IMR-90 (cell line): ENCODE results near the gene KRT80. TPM values are rescaled to one million over a fixed set of nuclear protein-coding genes. Genes with fewer than 3 reads are reported as not detected.

Experiments used
- ATAC-seq: fragments of 200-7000 bp; cut with Tn5 transposase; 2 replicates; pipeline ENCODE4 v1.9.1; 2020; ENCODE audit warnings: low read depth, mild to moderate bottlenecking, moderate library complexity
- BruUV-seq: library from RNA; stranded (reverse); fragments of 400-500 nt; replicated peaks from 2 replicates; lab custom pipeline; 2021; lab: Mats Ljungman, UMichigan
- CTCF ChIA-PET: fragments of 300-600 bp; formaldehyde crosslinking; extraction: SDS; loops from one replicate; lab custom pipeline; 2021; ENCODE audit warnings: antibody characterized with exemption; lab: Yijun Ruan, JAX
- POLR2A ChIA-PET: fragments of 300-600 bp; sonication (Branson Sonifier 250); formaldehyde crosslinking; loops from one replicate; lab custom pipeline; 2022; ENCODE audit warnings: antibody characterized with exemption; ENCODE audit not compliant: unreplicated experiment; lab: Charles Lee
- DNase-seq: peaks from one replicate; pipeline ENCODE4 v3.0.0; 2013
- H2AFZ ChIP-seq: replicated peaks from 2 replicates; pipeline ENCODE3; 2013; ENCODE audit warnings: low read length, mild to moderate bottlenecking; ENCODE audit not compliant: poor library complexity
- H2AK5ac ChIP-seq: 2 replicates; pipeline ENCODE4 v1.6.1; 2013; ENCODE audit warnings: low read depth, low read length, inconsistent platforms
- H2AK9ac ChIP-seq: replicated peaks from 2 replicates; pipeline ENCODE3; 2013; ENCODE audit warnings: mild to moderate bottlenecking, low read depth, low read length, moderate library complexity; ENCODE audit not compliant: poor library complexity
- H2BK120ac ChIP-seq: 2 replicates; pipeline ENCODE4 v1.6.1; 2013; ENCODE audit warnings: low read depth, low read length, inconsistent platforms
- H2BK15ac ChIP-seq: 3 replicates; pipeline ENCODE4 v1.6.1; 2013; ENCODE audit warnings: low read depth, low read length, inconsistent platforms
- H2BK20ac ChIP-seq: 2 replicates; pipeline ENCODE4 v1.6.1; 2013; ENCODE audit warnings: low read depth, mild to moderate bottlenecking, inconsistent platforms, low read length, moderate library complexity
- H2BK5ac ChIP-seq: 2 replicates; pipeline ENCODE4 v1.6.1; 2013; ENCODE audit warnings: mild to moderate bottlenecking, low read depth, low read length, inconsistent platforms; ENCODE audit not compliant: poor library complexity, severe bottlenecking
- H3K14ac ChIP-seq: replicated peaks from 2 replicates; pipeline ENCODE4 v1.6.1; 2013; ENCODE audit warnings: low read depth, low read length, inconsistent platforms
- H3K18ac ChIP-seq: 2 replicates; pipeline ENCODE4 v1.6.1; 2013; ENCODE audit warnings: low read depth, low read length, control low read depth
- H3K23ac ChIP-seq: 2 replicates; pipeline ENCODE4 v1.6.1; 2013; ENCODE audit warnings: low read depth, low read length, inconsistent platforms
- H3K27ac ChIP-seq: 2 replicates; pipeline ENCODE4 v1.5.1; 2013; ENCODE audit warnings: mild to moderate bottlenecking, control low read depth, low read length; ENCODE audit not compliant: insufficient read depth
- H3K27me3 ChIP-seq: 2 replicates; pipeline ENCODE4 v1.6.1; 2013; ENCODE audit warnings: low read length; ENCODE audit not compliant: control insufficient read depth, insufficient read depth
- H3K36me3 ChIP-seq: 2 replicates; pipeline ENCODE4 v1.6.1; 2013; ENCODE audit warnings: low read length, mixed read lengths; ENCODE audit not compliant: control insufficient read depth, insufficient read depth
- H3K4ac ChIP-seq: 2 replicates; pipeline ENCODE4 v1.6.1; 2013; ENCODE audit warnings: low read depth, low read length, inconsistent platforms
- H3K4me1 ChIP-seq: 2 replicates; pipeline ENCODE4 v1.6.1; 2013; ENCODE audit warnings: low read length, mixed read lengths; ENCODE audit not compliant: control insufficient read depth, insufficient read depth
- H3K4me2 ChIP-seq: 2 replicates; pipeline ENCODE4 v1.6.1; 2013; ENCODE audit warnings: low read depth, mild to moderate bottlenecking, control low read depth, low read length, moderate library complexity
- H3K4me3 ChIP-seq: 2 replicates; pipeline ENCODE4 v1.5.1; 2013; ENCODE audit warnings: low read depth, mild to moderate bottlenecking, control low read depth, low read length, moderate library complexity; ENCODE audit not compliant: insufficient read depth
- H3K56ac ChIP-seq: 2 replicates; pipeline ENCODE4 v1.6.1; 2013; ENCODE audit warnings: low read length, inconsistent platforms; ENCODE audit not compliant: insufficient read depth; ENCODE audit errors: extremely low read depth
- H3K79me1 ChIP-seq, 2 experiments: 2 replicates each; pipeline ENCODE4 v1.6.1; 2013; ENCODE audit warnings: low read length in 2 of 2, inconsistent platforms in 1 of 2, low read depth in 1 of 2
- H3K9ac ChIP-seq: 2 replicates; pipeline ENCODE4 v1.6.1; 2013; ENCODE audit warnings: low read depth, low read length, control low read depth
- H3K9me1 ChIP-seq: 2 replicates; pipeline ENCODE4 v1.6.1; 2013; ENCODE audit warnings: low read length, inconsistent platforms; ENCODE audit not compliant: insufficient read depth
- H3K9me3 ChIP-seq: 2 replicates; pipeline ENCODE4 v1.6.1; 2013; ENCODE audit warnings: low read length; ENCODE audit not compliant: control insufficient read depth, insufficient read depth
- H4K20me1 ChIP-seq: 2 replicates; pipeline ENCODE4 v1.6.1; 2013; ENCODE audit warnings: low read length, inconsistent platforms; ENCODE audit not compliant: insufficient read depth
- H4K5ac ChIP-seq: 2 replicates; pipeline ENCODE4 v1.6.1; 2013; ENCODE audit warnings: mild to moderate bottlenecking, low read depth, low read length, control low read depth
- H4K8ac ChIP-seq, 2 experiments: 2 replicates each; pipeline ENCODE4 v1.6.1; 2013; ENCODE audit warnings: low read depth in 2 of 2, low read length in 2 of 2, control low read depth in 1 of 2, inconsistent platforms in 1 of 2
- H4K91ac ChIP-seq: 2 replicates; pipeline ENCODE4 v1.6.1; 2013; ENCODE audit warnings: low read depth, low read length, inconsistent platforms; ENCODE audit not compliant: insufficient read depth
- BHLHE40 ChIP-seq: fragments of 150-350 bp; IDR thresholded peaks from 2 replicates; pipeline ENCODE4 v1.6.1; 2016; ENCODE audit warnings: mild to moderate bottlenecking, low read depth, low read length
- CEBPB ChIP-seq: IDR thresholded peaks from 2 replicates; pipeline ENCODE4 v1.6.1; 2012; ENCODE audit warnings: low read depth, low read length, improper control_type of control experiment
- CHD1 ChIP-seq: IDR thresholded peaks from 2 replicates; pipeline ENCODE4 v1.6.1; 2012; ENCODE audit warnings: low read depth, low read length, improper control_type of control experiment
- CTCF ChIP-seq: conservative IDR thresholded peaks from 2 replicates; pipeline ENCODE4 v1.5.1; 2012; ENCODE audit warnings: mild to moderate bottlenecking, low read depth, low read length, improper control_type of control experiment
- ELK1 ChIP-seq: fragments of 150-350 bp; IDR thresholded peaks from 2 replicates; pipeline ENCODE4 v1.6.1; 2016; ENCODE audit warnings: low read depth, mild to moderate bottlenecking, low read length, moderate library complexity, borderline replicate concordance
- MAFK ChIP-seq: IDR thresholded peaks from 2 replicates; pipeline ENCODE4 v1.6.1; 2012; ENCODE audit warnings: low read depth, low read length, improper control_type of control experiment
- MAZ ChIP-seq: IDR thresholded peaks from 2 replicates; pipeline ENCODE4 v1.6.1; 2012; ENCODE audit warnings: low read depth, mild to moderate bottlenecking, low read length, improper control_type of control experiment, moderate library complexity, borderline replicate concordance
- MXI1 ChIP-seq: IDR thresholded peaks from 2 replicates; pipeline ENCODE4 v1.6.1; 2012; ENCODE audit warnings: low read depth, mild to moderate bottlenecking, low read length, moderate library complexity, borderline replicate concordance
- NFE2L2 ChIP-seq: fragments of 150-350 bp; IDR thresholded peaks from 2 replicates; pipeline ENCODE4 v1.6.1; 2016; ENCODE audit warnings: low read depth, mild to moderate bottlenecking, low read length
- POLR2A ChIP-seq: IDR thresholded peaks from 2 replicates; pipeline ENCODE4 v1.6.1; 2012; ENCODE audit warnings: mild to moderate bottlenecking, low read depth, low read length
- RAD21 ChIP-seq: IDR thresholded peaks from 2 replicates; pipeline ENCODE4 v1.6.1; 2012; ENCODE audit warnings: low read length, improper control_type of control experiment
- RCOR1 ChIP-seq: IDR thresholded peaks from 2 replicates; pipeline ENCODE4 v1.6.1; 2012; ENCODE audit warnings: mild to moderate bottlenecking, low read length, improper control_type of control experiment; ENCODE audit not compliant: insufficient replicate concordance
- RFX5 ChIP-seq: IDR thresholded peaks from 2 replicates; pipeline ENCODE4 v1.8.0; 2012; ENCODE audit warnings: low read depth, mild to moderate bottlenecking, low read length, moderate library complexity
- SMC3 ChIP-seq: fragments of 150-350 bp; IDR thresholded peaks from 2 replicates; pipeline ENCODE4 v1.6.1; 2016; ENCODE audit warnings: low read depth, mild to moderate bottlenecking, antibody characterized with exemption, low read length, moderate library complexity
- WGBS, 2 experiments: methylation state at CpG; one replicate each; pipeline versions ENCODE4 v1.1.5 to v1.1.7; 2013; ENCODE audit warnings: missing lambda C conversion rate in 2 of 2; ENCODE audit not compliant: insufficient read length in 1 of 2; ENCODE audit errors: extremely low coverage in 2 of 2; 5-methylcytosine and 5-hydroxymethylcytosine counted together
- dilution Hi-C: fragments of 300-500 bp; cut with HindIII; formaldehyde crosslinking; loops from one replicate; pipeline ENCODE4 v1.14.3; 2018; ENCODE audit warnings: low sequenced_read_pairs; ENCODE audit not compliant: unreplicated experiment
- in situ Hi-C: fragments of 300-500 bp; cut with MboI; formaldehyde crosslinking; loops from 3 replicates; pipeline ENCODE4 v1.14.3; 2019; ENCODE audit warnings: low sequenced_read_pairs, inconsistent platforms, mixed read lengths
- intact Hi-C: fragments of 100-400 bp; cut with micrococcal nuclease; formaldehyde crosslinking; loops from 2 replicates; pipeline ENCODE4 v1.10.0; 2022
- polyA plus RNA-seq, 3 experiments: library from polyadenylated mRNA; depleted of rRNA; stranded (reverse); fragments of >200 nt; gene quantifications; 2 replicates each; pipeline ENCODE4 v1.2.3, GENCODE V29; 2012; ENCODE audit warnings: low replicate concordance in 1 of 3
- total RNA-seq: library from RNA; depleted of rRNA; stranded (reverse); fragments of >200 nt; gene quantifications from 2 replicates; pipeline ENCODE4 v1.2.3, GENCODE V29; 2012

Gene KRT80
- total and polyA plus RNA-seq, 2 of the 4 experiments (the other 2 are of a cell fraction), result 0.54 to 3.4 TPM

GRCh38 chr12:52147367-52147963, 44.3 kb downstream of the KRT80 start:
- 40% methylated on average over 2 of the region's 17 CpGs; no CpG with 5 or more reads in 1 of the 2 experiments for WGBS, 2 experiments
- H3K79me1 ChIP-seq, result peaks cover 8 to 26% of the 10 kb centered on the region in 2 experiments; a peak in 3 of 4 replicates
- H3K23ac ChIP-seq, result peak overlapping the region; percentile 95
- no peaks in the 10 kb centered on the region for H3K27me3 ChIP-seq
- H2AK5ac ChIP-seq, result peak overlapping the region; percentile 100
- peak overlapping the region; percentile 100 for H2BK5ac ChIP-seq
- BruUV-seq, result no TSS peak
- intact Hi-C loops (loop anchor here (5.0 kb wide), 1 partner anchor 835 kb away; no protein-coding TSS in a partner anchor), dilution Hi-C loops (no loop called here), in situ Hi-C loops (loop anchor here (5.0 kb wide), 1 partner anchor 730 kb away; no protein-coding TSS in a partner anchor)
- H3K18ac ChIP-seq, result peak overlapping the region; percentile 96
- ChIA-PET CTCF (interaction anchor here (0.6 to 1.0 kb wide), 3 partner anchors 9 to 131 kb away, joined by 3 to 4 read pairs (median 3); no protein-coding TSS in a partner anchor), POLR2A (no interaction called here)
- peak overlapping the region; percentile 100 for H2BK120ac ChIP-seq
- peak overlapping the region; percentile 99 for H2BK15ac ChIP-seq
- H4K5ac ChIP-seq, result peak overlapping the region; percentile 98
- peak overlapping the region; percentile 98 for H3K56ac ChIP-seq
- H2BK20ac ChIP-seq, result peak overlapping the region; percentile 100
- peak overlapping the region; percentile 97 for H3K27ac ChIP-seq
- peaks cover 42% of the 10 kb centered on the region for H3K9me1 ChIP-seq
- H4K91ac ChIP-seq, result peak overlapping the region; percentile 100
- H3K9me3 ChIP-seq, result no peaks in the 10 kb centered on the region
- no peaks in the 10 kb centered on the region for H4K20me1 ChIP-seq
- H2AK9ac ChIP-seq, result peak overlapping the region; percentile 99
- peak overlapping the region; percentile 85 for H2AFZ ChIP-seq
- ATAC-seq (peak; percentile 85), DNase-seq (peak; percentile 99)
- peak overlapping the region; percentile 56 for H3K9ac ChIP-seq
- peaks cover 43% of the 10 kb centered on the region for H3K4me1 ChIP-seq
- no peak overlapping the region for H3K4me2 ChIP-seq
- H3K4me3 ChIP-seq, result no peak overlapping the region
- H3K36me3 ChIP-seq, result no peaks in the 10 kb centered on the region
- peak overlapping the region; percentile 99 for H3K14ac ChIP-seq
- peak overlapping the region; percentile 100 for H3K4ac ChIP-seq
- H4K8ac ChIP-seq, result peak overlapping the region; percentile 99 to 100
- TF ChIP-seq POLR2A (peak; percentile 31; the same call in 1 of the 2 replicates), MXI1 (no peak), CTCF (no peak), SMC3 (no peak), MAZ (peak; percentile 53; the same call in 1 of the 2 replicates), CEBPB (no peak), MAFK (peak; percentile 53; the same call in 1 of the 2 replicates), RFX5 (no peak), CHD1 (no peak), BHLHE40 (peak; percentile 67), ELK1 (no peak), RCOR1 (no peak), NFE2L2 (0 out of 2 replicates have a peak, but pooled peaks have one; percentile 6), RAD21 (peak; percentile 15; the same call in 1 of the 2 replicates)
